Testis (tissue), 5 donors: ENCODE measurements around the gene HSPBP1. TPM values are rescaled to one million over a fixed set of nuclear protein-coding genes. Genes with fewer than 3 reads are reported as not detected.
A peak's percentile ranks its signal among the peaks of the same experiment; 100 is the strongest.
"Not testable (repeated sequence)": the region's sequence is repeated elsewhere in the genome, so short reads cannot be mapped to it uniquely, and the experiment has no call there.

Source experiments
- DNase-seq: peaks from one replicate; pipeline ENCODE4 v3.0.0-alpha.2; 2019
- H3K27ac ChIP-seq, 2 donors: fragments of 200-600 bp; sonication (generic); one replicate each; pipeline ENCODE4 v1.5.1; 2019
- H3K27me3 ChIP-seq: fragments of 200-600 bp; sonication (generic); one replicate; pipeline ENCODE4 v1.5.1; 2019
- H3K36me3 ChIP-seq: fragments of 200-600 bp; sonication (generic); one replicate; pipeline ENCODE4 v1.5.1; 2017; ENCODE audit warnings: low read depth; ENCODE audit errors: missing control alignments
- H3K4me1 ChIP-seq: fragments of 200-600 bp; sonication (generic); one replicate; pipeline ENCODE4 v1.5.1; 2019
- H3K4me3 ChIP-seq, 2 donors: fragments of 200-600 bp; sonication (generic); one replicate each; pipeline ENCODE4 v1.5.1; 2017 to 2019
- H3K9me3 ChIP-seq: fragments of 200-600 bp; sonication (generic); one replicate; pipeline ENCODE4 v1.5.1; 2017
- POLR2A ChIP-seq: fragments of 450-650 bp; IDR thresholded peaks from one replicate; pipeline ENCODE4 v1.6.1; 2017; ENCODE audit warnings: antibody characterized with exemption, mild to moderate bottlenecking, moderate library complexity
- WGBS, 2 donors: methylation state at CpG; one replicate each; pipeline ENCODE4 v1.1.5; 2018; 5-methylcytosine and 5-hydroxymethylcytosine counted together
- intact Hi-C: fragments of 100-400 bp; cut with DNase I; formaldehyde crosslinking; loops from one replicate; pipeline ENCODE4 v1.15.1; 2023; ENCODE audit warnings: low total_unique reads
- long read RNA-seq, 2 donors: transcript quantifications; one replicate each; lab custom pipeline, GENCODE V29; 2026
- polyA plus RNA-seq: library from polyadenylated mRNA; stranded (reverse); fragments of 350-450 nt; fragmentation: Illumina TruSeq; extraction: RNeasy Lipid Tissue Mini Kit (QIAGEN cat#74804); gene quantifications from one replicate; pipeline ENCODE4 v1.2.3, GENCODE V29; 2014; ENCODE audit warnings: low read depth, low replicate concordance; ENCODE audit not compliant: insufficient read depth
- total RNA-seq, 2 donors: library from RNA; depleted of rRNA; stranded (reverse); fragments of >200 nt; gene quantifications; one replicate each; pipeline ENCODE4 v1.2.3, GENCODE V29; 2016
- TF ChIP-seq, protein P1 (sequence below), 3 experiments: fragments of 450-650 bp in 2 of 3; fragments of 200-600 bp in 1 of 3; sonication (generic) in 1 of 3; IDR thresholded peaks; one replicate each; pipeline ENCODE4 v1.5.1; 2016 to 2019; ENCODE audit warnings: antibody characterized with exemption in 3 of 3, mild to moderate bottlenecking in 2 of 3, moderate library complexity in 1 of 3

Gene HSPBP1, protein sequence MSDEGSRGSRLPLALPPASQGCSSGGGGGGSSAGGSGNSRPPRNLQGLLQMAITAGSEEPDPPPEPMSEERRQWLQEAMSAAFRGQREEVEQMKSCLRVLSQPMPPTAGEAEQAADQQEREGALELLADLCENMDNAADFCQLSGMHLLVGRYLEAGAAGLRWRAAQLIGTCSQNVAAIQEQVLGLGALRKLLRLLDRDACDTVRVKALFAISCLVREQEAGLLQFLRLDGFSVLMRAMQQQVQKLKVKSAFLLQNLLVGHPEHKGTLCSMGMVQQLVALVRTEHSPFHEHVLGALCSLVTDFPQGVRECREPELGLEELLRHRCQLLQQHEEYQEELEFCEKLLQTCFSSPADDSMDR
- total RNA-seq, result 10 to 100 TPM; 43.5 to 48.2 TPM
- polyA plus RNA-seq, result 42.7 TPM
- long read RNA-seq, donor 1, transcript HSPBP1-202 (8 exons, 1,572 nt), result major isoform, 7 of 9 reads
- long read RNA-seq, donor 1, partial matches to known transcripts, result 0 of 9 reads
- long read RNA-seq, donor 1, other reads (novel, unspliced or antisense), result 0 of 9 reads
- long read RNA-seq, donor 2, partial matches to known transcripts, result 0 of 7 reads
- long read RNA-seq, donor 2, other reads (novel, unspliced or antisense), result 0 of 7 reads

DNA sequence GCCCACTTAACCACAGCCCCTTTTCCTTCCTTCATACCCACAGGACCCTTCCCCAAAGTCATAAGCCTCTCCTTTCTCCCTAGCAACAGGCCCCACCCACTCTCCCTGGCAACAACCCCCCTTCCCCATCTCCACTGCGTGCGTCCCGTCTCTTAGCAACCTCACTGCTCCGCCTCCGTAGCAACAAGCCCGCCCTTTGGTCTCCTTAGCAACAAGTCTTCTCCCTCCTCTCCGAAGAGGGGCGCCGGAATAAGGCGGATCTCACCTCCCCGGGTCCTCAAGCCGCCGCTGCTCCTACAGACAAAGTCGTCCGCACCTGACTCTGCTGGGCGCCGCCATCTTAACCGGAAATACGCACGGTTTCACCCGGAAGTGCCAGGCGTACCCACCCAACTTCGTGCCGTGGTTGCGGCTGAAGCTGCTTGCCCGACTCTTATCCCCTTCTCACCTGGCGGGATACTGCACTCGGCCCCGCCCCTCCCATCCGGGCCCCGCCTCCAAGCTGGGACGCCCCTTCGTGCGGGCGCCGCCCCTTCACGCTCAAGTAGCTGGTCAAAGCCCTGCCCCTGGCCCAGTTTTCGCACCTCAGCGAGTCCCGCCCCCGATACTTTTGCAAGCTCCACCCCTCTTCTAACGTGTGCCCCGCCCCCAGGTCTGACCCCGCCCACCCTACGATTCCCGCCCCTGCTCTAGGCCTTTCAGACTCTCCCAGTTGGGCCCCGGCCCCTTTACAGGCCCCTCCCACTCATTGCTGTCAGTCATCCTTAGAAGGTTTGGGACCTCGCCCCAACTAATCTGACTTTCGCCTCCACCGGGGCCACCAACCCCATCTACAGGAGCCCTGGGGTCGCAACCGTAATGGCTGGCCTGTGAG, at the start of gene HSPBP1:
TSS of gene HSPBP1 (minus strand) at position 341 of the 874 bp plus-strand sequence. CDS start 502 bp downstream, outside the sequence.
- H3K4me1 ChIP-seq, result peaks cover 8% of the 10 kb centered on the region
- 3 to 5% methylated on average over 46 to 52 of the region's 52 CpGs for WGBS, 2 donors
- peak within 1 kb of the TSS; percentile 59 to 82 for H3K4me3 ChIP-seq
- H3K27me3 ChIP-seq, result no peaks in the 10 kb centered on the region
- H3K36me3 ChIP-seq, result no peaks in the 10 kb centered on the region
- no peak for TF ChIP-seq POLR2A
- TF ChIP-seq, protein P1, sequence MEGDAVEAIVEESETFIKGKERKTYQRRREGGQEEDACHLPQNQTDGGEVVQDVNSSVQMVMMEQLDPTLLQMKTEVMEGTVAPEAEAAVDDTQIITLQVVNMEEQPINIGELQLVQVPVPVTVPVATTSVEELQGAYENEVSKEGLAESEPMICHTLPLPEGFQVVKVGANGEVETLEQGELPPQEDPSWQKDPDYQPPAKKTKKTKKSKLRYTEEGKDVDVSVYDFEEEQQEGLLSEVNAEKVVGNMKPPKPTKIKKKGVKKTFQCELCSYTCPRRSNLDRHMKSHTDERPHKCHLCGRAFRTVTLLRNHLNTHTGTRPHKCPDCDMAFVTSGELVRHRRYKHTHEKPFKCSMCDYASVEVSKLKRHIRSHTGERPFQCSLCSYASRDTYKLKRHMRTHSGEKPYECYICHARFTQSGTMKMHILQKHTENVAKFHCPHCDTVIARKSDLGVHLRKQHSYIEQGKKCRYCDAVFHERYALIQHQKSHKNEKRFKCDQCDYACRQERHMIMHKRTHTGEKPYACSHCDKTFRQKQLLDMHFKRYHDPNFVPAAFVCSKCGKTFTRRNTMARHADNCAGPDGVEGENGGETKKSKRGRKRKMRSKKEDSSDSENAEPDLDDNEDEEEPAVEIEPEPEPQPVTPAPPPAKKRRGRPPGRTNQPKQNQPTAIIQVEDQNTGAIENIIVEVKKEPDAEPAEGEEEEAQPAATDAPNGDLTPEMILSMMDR (IDR thresholded peaks at IDR 0.05), result no peak
- intact Hi-C loops, result no loop called here
- no peaks in the 10 kb centered on the region for H3K9me3 ChIP-seq
- DNase-seq, result peak; percentile 94
- peak within 1 kb of the TSS; percentile 68 to 75 for H3K27ac ChIP-seq

DNA sequence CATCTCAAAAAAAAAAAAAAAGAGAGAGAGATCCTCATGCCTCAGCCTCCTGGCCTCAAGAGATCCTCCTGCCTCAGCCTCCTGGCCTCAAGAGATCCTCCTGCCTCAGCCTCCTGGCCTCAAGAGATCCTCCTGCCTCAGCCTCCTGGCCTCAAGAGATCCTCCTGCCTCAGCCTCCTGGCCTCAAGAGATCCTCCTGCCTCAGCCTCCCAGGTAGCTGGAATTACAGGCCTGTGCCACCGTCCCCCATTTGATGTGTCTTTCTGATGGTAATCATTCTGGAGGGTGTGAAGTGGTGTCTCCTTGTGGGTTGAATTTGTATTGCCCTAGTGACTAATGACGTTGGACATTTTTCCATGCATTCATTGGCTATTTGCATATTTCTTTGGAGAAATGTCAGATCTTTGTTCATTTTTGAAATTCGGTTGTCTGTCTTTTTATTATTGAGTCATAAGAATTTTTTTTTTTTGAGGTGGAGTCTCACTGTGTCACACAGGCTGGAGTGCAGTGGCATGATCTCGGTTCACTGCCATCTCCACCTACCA, 48.9 kb upstream of the HSPBP1 start:
- intact Hi-C loops, DNase-seq, H3K27ac ChIP-seq, H3K4me1 ChIP-seq, H3K27me3 ChIP-seq, H3K4me3 ChIP-seq, H3K9me3 ChIP-seq, H3K36me3 ChIP-seq: not testable (repeated sequence)
- WGBS, 2 donors, result 80 to 86% methylated on average over 4 of the region's 4 CpGs

DNA sequence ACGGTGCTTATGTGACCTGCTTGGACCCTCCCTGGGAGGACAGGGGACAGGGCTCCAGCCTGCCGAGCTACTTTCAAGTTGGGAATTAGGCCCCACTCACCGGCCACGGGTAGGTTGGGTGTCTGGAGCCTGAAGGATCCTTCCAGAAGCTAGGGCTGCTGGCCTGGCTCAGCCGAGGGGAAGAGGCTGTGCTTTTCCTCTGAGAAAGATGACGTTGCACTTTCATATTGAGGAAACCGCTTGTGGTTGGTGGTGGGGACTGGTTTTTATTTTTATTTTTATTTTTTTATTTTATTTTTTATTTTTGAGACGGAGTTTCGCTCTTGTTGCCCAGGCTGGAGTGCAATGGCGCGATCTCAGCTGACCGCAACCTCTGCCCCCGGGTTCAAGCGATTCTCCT, 45.3 kb upstream of the HSPBP1 start, which contains the start of gene TMEM150B:
TSS of gene TMEM150B (minus strand) at position 170 of the 400 bp plus-strand sequence. CDS start 4,305 bp downstream, outside the sequence.
- intact Hi-C loops, result no loop called here
- no peak for TF ChIP-seq POLR2A
- TF ChIP-seq, protein P1 (IDR thresholded peaks at IDR 0.05), result no peak
- no peaks in the 10 kb centered on the region for H3K4me1 ChIP-seq
- no peak within 1 kb of the TSS for H3K27ac ChIP-seq
- H3K4me3 ChIP-seq, result no peak within 1 kb of the TSS
- 82 to 85% methylated on average over 13 to 14 of the region's 14 CpGs for WGBS, 2 donors
- H3K36me3 ChIP-seq, result no peaks in the 10 kb centered on the region
- H3K27me3 ChIP-seq, result no peaks in the 10 kb centered on the region
- H3K9me3 ChIP-seq, result no peaks in the 10 kb centered on the region
- DNase-seq, result no peak

DNA sequence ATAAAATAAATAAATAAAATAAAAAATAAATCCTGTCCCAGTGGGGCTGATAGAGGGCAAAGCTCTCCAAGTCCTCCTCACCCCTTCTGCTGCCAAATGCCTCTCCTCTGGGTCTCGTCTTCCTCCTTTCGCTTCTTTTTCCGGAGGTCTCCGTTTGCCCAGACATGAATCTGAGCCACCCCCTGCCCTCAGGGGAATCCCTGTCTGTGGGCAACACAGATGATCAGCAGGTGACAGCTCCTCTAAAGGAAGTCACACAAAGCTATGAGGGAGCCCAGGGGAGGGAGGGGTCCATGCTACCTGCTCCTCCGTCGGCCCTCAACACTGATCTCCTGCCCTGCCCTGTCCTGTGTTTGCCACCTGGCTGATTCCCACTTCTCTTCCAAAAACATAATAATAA, 44.8 kb upstream of the HSPBP1 start:
- no peak for DNase-seq
- intact Hi-C loops, result no loop called here
- Histone ChIP-seq H3K4me3 (no peak overlapping the region), H3K4me1 (no peaks in the 10 kb centered on the region), H3K9me3 (no peaks in the 10 kb centered on the region), H3K36me3 (no peaks in the 10 kb centered on the region), H3K27ac (no peak overlapping the region), H3K27me3 (no peaks in the 10 kb centered on the region)
- TF ChIP-seq POLR2A, result no peak
- TF ChIP-seq, protein P1 (IDR thresholded peaks at IDR 0.05), result no peak
- 85 to 94% methylated on average over 6 of the region's 6 CpGs for WGBS, 2 donors
